ENCODE data around the gene NEUROD2.

The NEUROD2 gene

GRCh38 chr17:39578272-39578671, 29.4 kb downstream of the NEUROD2 start:
- FAIRE-seq = no peak

DNA sequence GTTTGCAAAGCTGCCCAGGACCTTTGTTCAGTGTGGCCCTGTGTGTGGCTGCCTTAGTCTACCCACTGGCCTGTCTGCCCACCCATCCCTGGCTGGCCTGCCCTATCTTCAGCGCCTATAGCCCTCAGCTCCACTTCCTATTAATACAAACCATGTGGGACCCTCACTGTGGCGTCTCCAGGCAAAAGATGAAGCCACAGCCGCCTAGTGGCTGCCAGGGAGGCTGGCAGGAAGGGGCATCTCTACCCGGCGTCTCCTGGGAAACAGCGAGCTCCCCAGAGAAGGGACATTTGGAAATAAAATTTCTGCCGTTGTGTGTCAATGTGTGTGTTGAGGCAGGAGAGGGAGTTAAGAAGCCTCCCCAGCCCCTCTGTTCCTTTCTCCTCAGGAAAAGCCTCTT, 31.5 kb downstream of the NEUROD2 start:
- no peak for FAIRE-seq

DNA sequence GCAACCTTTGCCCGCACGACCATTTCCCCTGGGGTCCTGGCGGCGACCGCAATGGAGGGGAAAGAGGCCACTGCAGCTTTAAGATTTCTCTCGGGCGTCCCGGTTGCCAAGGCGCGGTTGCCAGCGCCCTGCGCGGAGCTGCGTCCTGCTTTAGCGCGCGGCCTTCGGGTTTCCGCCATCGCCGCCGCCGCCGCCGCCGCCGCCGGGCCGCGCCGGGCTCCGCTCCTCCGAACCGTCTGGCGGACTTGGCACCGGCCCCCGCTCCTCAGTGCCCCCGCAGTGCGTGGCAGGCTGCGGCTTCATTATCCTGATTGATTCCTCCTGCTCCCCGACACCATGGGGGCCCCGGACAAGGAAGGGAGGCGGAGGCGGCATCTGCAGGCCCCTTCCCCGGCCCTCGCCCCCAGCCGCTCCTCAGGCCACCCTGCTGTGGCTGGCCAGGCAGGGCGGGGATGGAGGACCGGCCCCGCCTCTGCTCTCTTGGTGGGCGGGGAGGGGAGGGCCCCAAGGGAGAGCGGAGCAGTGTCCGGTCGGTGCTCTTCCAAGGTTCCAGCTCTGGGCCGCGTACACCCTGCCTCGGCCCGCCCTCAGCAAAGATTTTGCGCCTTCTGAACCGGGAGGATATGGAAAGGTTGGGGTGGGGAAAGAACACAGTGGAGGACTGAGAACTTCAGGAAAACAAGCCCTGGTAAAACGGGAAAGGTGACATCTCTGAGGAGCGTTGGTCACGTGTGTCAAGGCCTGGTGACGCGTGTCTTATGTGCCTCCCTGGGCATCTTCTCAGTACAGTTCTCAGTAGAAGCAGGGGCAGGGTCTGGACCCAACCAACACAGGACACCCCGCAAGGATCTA, 34.0 kb downstream of the NEUROD2 start:
- no peak for FAIRE-seq

GRCh38 chr17:39572121-39572520, 35.6 kb downstream of the NEUROD2 start:
- no peak for FAIRE-seq

DNA sequence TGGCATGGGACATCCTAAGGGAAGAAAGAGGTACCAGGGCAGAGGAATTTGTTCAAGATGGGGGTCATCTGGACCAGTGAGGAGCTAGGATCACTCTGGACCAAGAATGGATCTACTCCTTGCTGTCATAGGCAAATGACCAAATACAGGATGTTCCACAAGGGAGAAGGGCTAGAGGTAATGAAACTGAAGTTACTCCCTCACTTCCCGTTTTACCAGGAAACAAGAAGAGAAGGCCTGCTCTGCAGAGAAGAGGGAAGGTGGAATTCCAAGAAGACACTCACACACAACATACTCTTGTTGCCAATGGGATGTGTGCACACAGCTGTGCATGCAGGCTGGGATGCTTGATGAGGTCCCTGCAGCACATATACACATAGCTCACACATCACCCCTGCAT, 38.6 kb downstream of the NEUROD2 start:
- FAIRE-seq = no peak

GRCh38 chr17:39568702-39569101, 39.0 kb downstream of the NEUROD2 start:
- no peak for FAIRE-seq

DNA sequence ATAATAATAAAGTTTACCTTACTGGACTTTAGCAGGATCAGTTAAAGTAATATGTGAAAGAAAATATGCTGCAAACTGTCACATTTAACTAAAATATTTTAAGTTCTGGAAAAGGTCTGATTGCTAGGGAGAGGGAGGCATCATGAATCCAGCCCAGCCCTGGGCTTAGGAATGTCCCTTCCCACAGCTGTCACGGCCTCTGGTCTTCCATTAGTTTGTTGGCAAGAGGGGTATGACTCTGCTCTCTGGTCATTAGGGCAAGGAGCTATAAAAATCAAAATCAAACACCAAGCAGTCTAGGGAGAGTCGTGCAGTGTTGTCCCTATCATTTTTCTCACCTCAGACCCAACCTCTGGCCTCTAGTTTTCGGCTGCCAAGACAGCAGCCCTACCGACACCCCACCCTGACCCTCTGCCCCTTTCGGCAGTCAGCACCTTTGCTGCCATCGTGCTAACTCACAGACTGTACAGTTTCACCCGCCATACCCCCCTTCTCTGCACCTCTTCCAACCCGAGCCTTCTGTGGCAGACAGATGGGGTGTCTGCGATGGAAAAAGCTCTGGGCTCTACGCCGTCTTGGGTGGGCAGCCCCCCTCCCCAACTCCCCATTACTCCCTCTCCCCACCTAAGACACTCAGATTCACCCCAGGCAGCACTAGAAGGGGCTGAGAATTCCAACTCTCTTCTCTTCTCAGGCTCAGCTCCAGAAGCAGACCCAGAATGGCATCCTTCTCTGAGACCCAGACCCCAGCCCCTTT, 41.4 kb downstream of the NEUROD2 start:
- no peak for FAIRE-seq

- FAIRE-seq = no peak
Measured at GRCh38 chr17:39564211-39564848, 43.4 kb downstream of the NEUROD2 start.

- no peak for FAIRE-seq
Measured at GRCh38 chr17:39563476-39563875, 44.2 kb downstream of the NEUROD2 start.

DNA sequence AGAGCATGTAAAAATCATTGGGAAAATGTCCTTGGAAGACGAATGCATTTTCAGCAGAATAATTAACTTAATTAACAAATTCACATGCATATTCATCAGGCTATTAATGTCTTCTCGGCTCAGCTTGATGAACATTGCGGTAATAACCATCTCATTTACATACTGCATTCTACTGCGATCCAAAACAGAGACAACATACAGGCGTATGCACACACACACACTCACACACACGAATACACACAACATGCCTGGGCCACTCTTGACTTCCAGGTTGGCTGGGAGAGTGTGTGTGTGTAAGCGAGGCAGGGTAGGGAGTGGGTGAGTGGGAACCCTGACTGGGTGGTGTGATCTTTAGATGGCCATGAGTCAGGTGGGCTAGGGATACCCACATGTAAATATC, 44.7 kb downstream of the NEUROD2 start:
- no peak for FAIRE-seq

GRCh38 chr17:39562395-39562794, 45.3 kb downstream of the NEUROD2 start:
- FAIRE-seq = no peak

DNA sequence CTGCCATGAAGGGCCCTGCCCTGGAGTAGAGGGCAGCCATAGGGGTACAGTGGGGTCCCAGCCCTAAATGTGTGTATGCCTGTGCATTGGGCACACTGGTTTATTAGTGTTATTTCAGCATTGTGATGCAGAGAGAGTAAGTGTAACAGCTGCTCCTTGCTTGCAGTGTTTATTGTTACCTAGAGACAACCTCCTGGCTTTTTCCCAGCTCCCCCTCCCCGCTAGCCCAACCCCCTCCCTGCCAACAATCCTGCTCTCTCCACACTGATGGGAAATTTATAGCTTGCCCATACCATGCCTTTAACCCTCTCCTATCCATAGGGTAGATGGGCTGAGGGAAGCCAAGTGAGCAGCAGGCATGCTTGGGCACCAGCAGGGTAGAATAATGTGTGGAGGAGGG, 51.3 kb downstream of the NEUROD2 start:
- no peak for FAIRE-seq

- FAIRE-seq = no peak
Measured at GRCh38 chr17:39555368-39555767, 52.4 kb downstream of the NEUROD2 start.

All from endometrium (tissue), 2 donors.